Middle frontal gyrus (tissue), 1 donor: ENCODE data around the gene KCNJ5.
A peak's percentile ranks its signal among the peaks of the same experiment; 100 is the strongest.

Experiments
- DNase-seq: peaks from one replicate; pipeline ENCODE4 v3.0.0-alpha.2; 2015; ENCODE audit warnings: low spot score; ENCODE audit errors: extremely low spot score

Gene KCNJ5

GRCh38 chr11:128871168-128871610, 20.0 kb upstream of the KCNJ5 start:
- DNase-seq: no peak

GRCh38 chr11:128872094-128872493, 19.1 kb upstream of the KCNJ5 start:
- DNase-seq: no peak

- DNase-seq: no peak
These were observed 18.6 kb upstream of the KCNJ5 start for GRCh38 chr11:128872594-128872993.

- DNase-seq: no peak
These were observed 16.7 kb upstream of the KCNJ5 start for GRCh38 chr11:128874427-128874826.

- DNase-seq: no peak
These were observed 15.0 kb upstream of the KCNJ5 start for GRCh38 chr11:128876133-128876650.

- no peak for DNase-seq
These were observed 13.4 kb upstream of the KCNJ5 start for GRCh38 chr11:128877726-128878125.

GRCh38 chr11:128878455-128878854, 12.7 kb upstream of the KCNJ5 start:
- DNase-seq: no peak

GRCh38 chr11:128879817-128880216, 11.3 kb upstream of the KCNJ5 start:
- no peak for DNase-seq

GRCh38 chr11:128881221-128881620, 9.9 kb upstream of the KCNJ5 start:
- DNase-seq: no peak

- no peak for DNase-seq
These were observed 8.7 kb upstream of the KCNJ5 start for GRCh38 chr11:128882451-128882850.

GRCh38 chr11:128884054-128884453, 7.1 kb upstream of the KCNJ5 start:
- DNase-seq: no peak

GRCh38 chr11:128884703-128885338, 6.3 kb upstream of the KCNJ5 start:
- peak; percentile 43 for DNase-seq

GRCh38 chr11:128886406-128887124, 4.6 kb upstream of the KCNJ5 start:
- no peak for DNase-seq

- no peak for DNase-seq
These were observed 2.8 kb upstream of the KCNJ5 start for GRCh38 chr11:128888034-128888985.

- DNase-seq: no peak
These were observed 1.4 kb upstream of the KCNJ5 start for GRCh38 chr11:128889657-128890213.

- no peak for DNase-seq
These were observed 977 bp upstream of the KCNJ5 start for GRCh38 chr11:128890216-128890542.

- no peak for DNase-seq
These were observed 800 bp downstream of the KCNJ5 start for GRCh38 chr11:128891913-128892398.

- DNase-seq: no peak
These were observed 1.9 kb downstream of the KCNJ5 start for GRCh38 chr11:128892866-128893565.

GRCh38 chr11:128893578-128894285, 2.6 kb downstream of the KCNJ5 start:
- no peak for DNase-seq

- DNase-seq: no peak
These were observed 3.1 kb downstream of the KCNJ5 start for GRCh38 chr11:128894286-128894681.
